Choroid plexus epithelial cell (primary cell): ENCODE results near the gene POLN.

Source experiments
- DNase-seq: peaks from one replicate; pipeline ENCODE4 v3.0.0-alpha.2; 2010; ENCODE audit warnings: low read depth
- H3K4me3 ChIP-seq: 2 replicates; pipeline ENCODE4 v1.5.1; 2011; ENCODE audit warnings: low read depth, mild to moderate bottlenecking, control low read depth, low read length, moderate library complexity
- CTCF ChIP-seq: conservative IDR thresholded peaks from 2 replicates; pipeline ENCODE4 v1.5.1; 2011; ENCODE audit warnings: low read depth, mild to moderate bottlenecking, control low read depth, inconsistent platforms, low read length, moderate library complexity

Gene POLN

DNA sequence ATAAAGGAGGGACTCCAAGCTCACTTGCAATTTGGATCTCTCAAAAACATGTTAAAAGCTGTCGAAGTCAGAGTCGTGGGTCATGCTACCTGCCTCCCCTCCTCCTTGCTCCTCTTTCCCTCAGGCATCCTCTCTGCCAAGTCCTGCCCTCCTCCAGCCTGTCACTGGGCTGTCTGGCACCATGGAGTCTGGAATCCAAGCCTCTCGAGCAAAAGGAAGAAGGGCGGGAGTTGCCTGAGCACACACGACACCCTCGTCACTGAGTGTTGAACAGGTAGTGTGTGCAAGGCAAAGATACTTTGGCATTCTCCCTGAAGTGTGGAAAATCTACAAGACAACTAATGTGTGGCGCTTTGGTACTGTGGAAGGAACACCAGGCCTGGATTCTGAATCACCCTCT, 62.2 kb downstream of the POLN start:
- no peak overlapping the region for H3K4me3 ChIP-seq
- no peak for TF ChIP-seq CTCF
- no peak for DNase-seq

- no peak for TF ChIP-seq CTCF
- DNase-seq, result no peak
- H3K4me3 ChIP-seq, result no peak overlapping the region
These were observed 62.9 kb downstream of the POLN start for GRCh38 chr4:2178986-2179385.

DNA sequence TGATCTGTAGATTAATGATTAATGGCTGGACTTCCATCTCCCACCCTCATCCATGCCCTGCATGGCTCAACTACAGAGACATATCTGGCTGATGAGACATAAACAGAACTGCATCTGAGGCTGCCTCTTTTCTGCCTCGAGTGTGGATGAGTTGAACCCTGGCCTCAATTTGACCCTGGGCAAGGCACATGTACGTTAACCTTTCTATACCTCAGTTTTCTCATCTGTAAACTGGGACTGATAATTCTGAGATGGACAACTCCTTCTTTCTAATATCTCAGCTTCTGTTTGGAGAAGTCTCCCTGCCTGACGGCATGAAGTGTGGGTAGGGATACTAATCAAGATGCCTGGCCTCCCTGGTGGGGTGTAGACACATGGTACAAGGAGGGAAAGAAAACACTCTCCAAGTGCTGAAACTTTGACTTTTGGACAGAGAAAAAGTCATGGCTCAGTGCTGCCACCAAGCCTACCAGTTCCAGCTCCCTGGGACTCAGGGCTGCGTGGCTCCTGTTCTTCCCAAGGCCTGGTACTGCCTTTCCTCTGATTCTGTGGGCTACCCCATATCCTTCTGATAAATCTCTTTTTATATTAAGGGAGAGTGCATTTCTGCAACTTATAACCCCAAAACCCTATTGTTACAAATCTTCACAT, 64.4 kb downstream of the POLN start:
- DNase-seq, result peak; percentile 13
- peak; percentile 36 for TF ChIP-seq CTCF
- H3K4me3 ChIP-seq, result no peak overlapping the region

- DNase-seq, result no peak
- no peak overlapping the region for H3K4me3 ChIP-seq
- no peak for TF ChIP-seq CTCF
These were observed 65.8 kb downstream of the POLN start for GRCh38 chr4:2175990-2176698.

- no peak overlapping the region for H3K4me3 ChIP-seq
- TF ChIP-seq CTCF, result no peak
- DNase-seq, result no peak
These were observed 67.9 kb downstream of the POLN start for GRCh38 chr4:2174061-2174460.

DNA sequence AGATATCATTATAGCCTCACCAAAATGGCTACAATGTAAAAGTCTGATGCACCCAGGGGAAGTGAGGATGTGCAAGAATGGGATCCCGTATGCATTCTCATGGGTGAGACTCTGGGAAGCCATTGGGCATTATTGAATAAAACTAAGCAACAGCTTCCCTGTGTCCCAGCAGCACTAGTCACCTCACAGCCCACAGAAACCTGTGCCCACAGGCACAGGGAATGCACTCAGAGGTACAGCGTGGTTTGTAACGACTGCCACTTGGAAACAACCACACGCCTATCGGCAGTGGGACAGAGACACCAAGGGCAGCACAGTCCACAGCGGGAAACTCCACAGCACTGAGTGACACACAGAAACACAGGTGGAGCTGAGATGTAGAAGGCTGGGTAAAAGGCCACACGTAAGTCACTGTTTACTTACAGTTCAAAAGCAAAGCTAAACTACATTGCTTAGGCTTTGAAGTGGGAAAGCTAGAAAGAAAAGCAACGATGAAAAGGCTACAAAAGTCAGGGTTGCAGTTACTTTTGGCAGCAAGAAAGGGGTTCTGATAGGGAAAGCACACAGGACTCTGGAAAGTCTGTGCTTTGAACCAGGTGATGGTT, 69.2 kb downstream of the POLN start:
- no peak overlapping the region for H3K4me3 ChIP-seq
- TF ChIP-seq CTCF, result no peak
- DNase-seq, result no peak

GRCh38 chr4:2172161-2172560, 69.8 kb downstream of the POLN start:
- H3K4me3 ChIP-seq, result no peak overlapping the region
- TF ChIP-seq CTCF, result no peak
- no peak for DNase-seq
